Keratinocyte (primary cell): ENCODE results near the gene TAF11L5.

Source experiments
- CTCF ChIP-seq, 3 experiments: IDR thresholded peaks in 1 of 3; conservative IDR thresholded peaks in 1 of 3; optimal IDR thresholded peaks in 1 of 3; 2 replicates in 2 of 3; 3 replicates in 1 of 3; pipeline versions ENCODE3 to v1.5.1; 2011; ENCODE audit warnings: low read length in 3 of 3, mild to moderate bottlenecking in 3 of 3, moderate library complexity in 2 of 3, control low read depth in 1 of 3, inconsistent platforms in 1 of 3; ENCODE audit not compliant: insufficient read depth in 2 of 3; ENCODE audit errors: extremely low read depth in 1 of 3
- EZH2 ChIP-seq: IDR thresholded peaks from one replicate; pipeline ENCODE4 v1.6.1; 2012; ENCODE audit warnings: inconsistent platforms, mild to moderate bottlenecking, low read length, moderate library complexity

DNA sequence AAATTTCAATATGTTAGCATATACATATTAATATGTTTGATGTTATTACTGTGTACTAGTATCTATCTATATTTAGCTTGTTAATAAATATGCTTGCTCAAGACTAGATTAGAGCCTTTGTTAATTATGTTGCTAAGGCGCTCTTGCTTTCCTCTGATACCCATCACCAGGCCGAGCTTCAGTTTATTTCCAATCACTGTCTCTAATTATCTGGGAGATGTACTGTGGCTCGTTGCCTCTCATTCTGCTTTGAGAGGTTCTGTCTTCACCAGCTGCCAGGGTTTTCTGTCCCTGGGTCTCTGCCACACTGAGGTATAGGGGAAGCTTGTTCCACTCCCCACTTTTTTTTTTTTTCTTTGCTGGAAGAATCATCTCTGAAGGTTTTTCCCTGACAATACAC is 48.0 kb upstream of the TAF11L5 start:
- no peak for TF ChIP-seq CTCF (optimal IDR thresholded peaks at IDR 0.05 in 1 of 3, IDR thresholded peaks at IDR 0.05 in 1 of 3, conservative IDR thresholded peaks at IDR 0.05 in 1 of 3; ENCODE audit: extremely low read depth in 1 of 3, insufficient read depth in 2 of 3, low read length in 3 of 3)
- no peak for TF ChIP-seq EZH2
